Endodermal cell (in vitro differentiated cells): ENCODE data around the gene FBXO17. TPM values are rescaled to one million over a fixed set of nuclear protein-coding genes. Genes with fewer than 3 reads are reported as not detected.
"Not testable (repeated sequence)": the region's sequence is repeated elsewhere in the genome, so short reads cannot be mapped to it uniquely, and the experiment has no call there.

Source experiments
- DNase-seq: peaks from one replicate; pipeline ENCODE4 v3.0.0-alpha.2; 2017
- H3K27ac ChIP-seq: 2 replicates; pipeline ENCODE4 v1.5.1; 2013; ENCODE audit warnings: mild to moderate bottlenecking, low read depth, low read length, moderate library complexity
- H3K27me3 ChIP-seq: 2 replicates; pipeline ENCODE4 v1.6.1; 2013; ENCODE audit warnings: mild to moderate bottlenecking, low read length, moderate library complexity; ENCODE audit not compliant: insufficient read depth, control insufficient read depth, poor library complexity, severe bottlenecking
- H3K36me3 ChIP-seq: 2 replicates; pipeline ENCODE4 v1.7.0; 2013; ENCODE audit warnings: mild to moderate bottlenecking, low read length, moderate library complexity; ENCODE audit not compliant: control insufficient read depth, insufficient read depth
- H3K4me1 ChIP-seq: one replicate; pipeline ENCODE4 v1.7.0; 2013; ENCODE audit warnings: low read length; ENCODE audit not compliant: control insufficient read depth, insufficient read depth
- H3K4me3 ChIP-seq: 2 replicates; pipeline ENCODE4 v1.5.1; 2013; ENCODE audit warnings: mild to moderate bottlenecking, low read length, moderate library complexity
- H3K9ac ChIP-seq: 2 replicates; pipeline ENCODE4 v1.6.1; 2013; ENCODE audit warnings: mild to moderate bottlenecking, low read length, moderate library complexity; ENCODE audit not compliant: poor library complexity, severe bottlenecking; ENCODE audit errors: extremely low read depth
- H3K9me3 ChIP-seq: 2 replicates; pipeline ENCODE4 v1.6.1; 2013; ENCODE audit warnings: mild to moderate bottlenecking, low read length, moderate library complexity; ENCODE audit not compliant: control insufficient read depth
- H3K27ac Mint-ChIP-seq: 2 replicates; pipeline ENCODE4 v1.8.0; 2020; ENCODE audit warnings: mixed read lengths
- H3K27me3 Mint-ChIP-seq: 2 replicates; pipeline ENCODE4 v1.8.0; 2021; ENCODE audit warnings: mild to moderate bottlenecking, mixed read lengths; ENCODE audit not compliant: insufficient read depth
- H3K36me3 Mint-ChIP-seq: 2 replicates; pipeline ENCODE4 v1.8.0; 2020; ENCODE audit warnings: low read depth, mixed read lengths
- H3K4me1 Mint-ChIP-seq: 2 replicates; pipeline ENCODE4 v1.8.0; 2020; ENCODE audit warnings: mixed read lengths
- H3K4me3 Mint-ChIP-seq: 2 replicates; pipeline ENCODE4 v1.8.0; 2020; ENCODE audit warnings: mild to moderate bottlenecking, moderate library complexity, mixed read lengths
- H3K9me3 Mint-ChIP-seq: 2 replicates; pipeline ENCODE4 v1.8.0; 2020; ENCODE audit warnings: mild to moderate bottlenecking, mixed read lengths
- CTCF ChIP-seq: fragments of 200-600 bp; sonication (generic); conservative IDR thresholded peaks from 2 replicates; pipeline ENCODE4 v1.5.0; 2021; ENCODE audit warnings: antibody characterized with exemption, mild to moderate bottlenecking
- WGBS, 2 experiments: methylation state at CpG; one replicate each; pipeline versions ENCODE4 v1.1.5 to v1.1.7; 2013; ENCODE audit warnings: missing lambda C conversion rate in 2 of 2, mixed read lengths in 1 of 2; ENCODE audit not compliant: insufficient coverage in 1 of 2, insufficient read length in 1 of 2; 5-methylcytosine and 5-hydroxymethylcytosine counted together
- total RNA-seq, 2 donors: library from RNA; stranded (reverse); fragmentation: NEBNext Ultra II Directional in 1 of 2; extraction: Animal tissue kit (Norgen Biotek cat#: 25700) in 1 of 2; gene quantifications; 2 replicates in 1 of 2; 3 replicates in 1 of 2; pipeline ENCODE4 v1.2.1, GENCODE V29; 2021

The FBXO17 gene
- total RNA-seq, 2 donors from 2014 or later, result 21.2 to 40.3 TPM

GRCh38 chr19:38990949-38991697 lies 15.6 kb upstream of the FBXO17 start:
- no peak for DNase-seq
- Histone ChIP-seq H3K27ac (no peak overlapping the region), H3K36me3 (no peaks in the 10 kb centered on the region), H3K27me3 (no peaks in the 10 kb centered on the region), H3K9ac (no peak overlapping the region), H3K4me1 (no peaks in the 10 kb centered on the region), H3K9me3 (peaks cover 9% of the 10 kb centered on the region), H3K4me3 (no peak overlapping the region)
- peaks cover 7% of the 10 kb centered on the region for H3K4me1 Mint-ChIP-seq
- WGBS, 2 experiments, result 92 to 96% methylated on average over 5 to 13 of the region's 13 CpGs
- H3K4me3 Mint-ChIP-seq, result no peak overlapping the region
- no peak for TF ChIP-seq CTCF
- peaks cover 2% of the 10 kb centered on the region for H3K27me3 Mint-ChIP-seq
- H3K27ac Mint-ChIP-seq, result no peak overlapping the region
- H3K36me3 Mint-ChIP-seq, result no peaks in the 10 kb centered on the region
- peaks cover 10% of the 10 kb centered on the region for H3K9me3 Mint-ChIP-seq

GRCh38 chr19:38989614-38990013 lies 14.1 kb upstream of the FBXO17 start:
- H3K9me3 Mint-ChIP-seq, H3K9me3 ChIP-seq, H3K27ac Mint-ChIP-seq, DNase-seq, H3K4me3 Mint-ChIP-seq, H3K27me3 ChIP-seq, H3K27ac ChIP-seq, H3K36me3 ChIP-seq, H3K4me3 ChIP-seq, H3K9ac ChIP-seq, H3K4me1 ChIP-seq, H3K4me1 Mint-ChIP-seq, H3K36me3 Mint-ChIP-seq, H3K27me3 Mint-ChIP-seq: not testable (repeated sequence)
- WGBS, 2 experiments, result 75 to 96% methylated on average over 1 of the region's 1 CpG

- no peak overlapping the region for H3K4me3 ChIP-seq
- no peaks in the 10 kb centered on the region for H3K4me1 ChIP-seq
- H3K27me3 ChIP-seq, result no peaks in the 10 kb centered on the region
- no peak overlapping the region for H3K9ac ChIP-seq
- no peaks in the 10 kb centered on the region for H3K36me3 Mint-ChIP-seq
- H3K4me3 Mint-ChIP-seq, result no peak overlapping the region
- H3K27ac Mint-ChIP-seq, result peak overlapping the region; percentile 53
- TF ChIP-seq CTCF, result no peak
- H3K9me3 ChIP-seq, result no peaks in the 10 kb centered on the region
- H3K27me3 Mint-ChIP-seq, result peaks cover 2% of the 10 kb centered on the region
- peak overlapping the region; percentile 22 for H3K27ac ChIP-seq
- peaks cover 3% of the 10 kb centered on the region for H3K9me3 Mint-ChIP-seq
- DNase-seq, result peak; percentile 75
- WGBS, 2 experiments, result 36 to 50% methylated on average over 5 to 12 of the region's 12 CpGs
- H3K4me1 Mint-ChIP-seq, result peaks cover 5% of the 10 kb centered on the region
- H3K36me3 ChIP-seq, result no peaks in the 10 kb centered on the region
These were observed 13.6 kb upstream of the FBXO17 start for GRCh38 chr19:38989066-38989605.

GRCh38 chr19:38988627-38989026 lies 13.1 kb upstream of the FBXO17 start:
- not testable (repeated sequence) for H3K27ac Mint-ChIP-seq, H3K27me3 ChIP-seq, H3K36me3 Mint-ChIP-seq

GRCh38 chr19:38987745-38988144 lies 12.2 kb upstream of the FBXO17 start:
- 80 to 92% methylated on average over 4 to 6 of the region's 6 CpGs for WGBS, 2 experiments
- not testable (repeated sequence) for H3K36me3 Mint-ChIP-seq, DNase-seq, H3K9ac ChIP-seq, H3K36me3 ChIP-seq, H3K27ac Mint-ChIP-seq, H3K4me3 ChIP-seq, H3K9me3 Mint-ChIP-seq, H3K4me1 Mint-ChIP-seq, H3K27ac ChIP-seq, H3K27me3 ChIP-seq, H3K27me3 Mint-ChIP-seq, H3K9me3 ChIP-seq, H3K4me3 Mint-ChIP-seq, H3K4me1 ChIP-seq

More at GRCh38 chr19:38988627-38989026, 13.1 kb upstream of the FBXO17 start:
- not testable (repeated sequence) for H3K4me3 Mint-ChIP-seq, H3K9me3 Mint-ChIP-seq, H3K9me3 ChIP-seq, H3K36me3 ChIP-seq, H3K4me1 Mint-ChIP-seq, H3K9ac ChIP-seq, H3K27me3 Mint-ChIP-seq, DNase-seq, H3K4me3 ChIP-seq, H3K4me1 ChIP-seq
- peak overlapping the region; percentile 22 for H3K27ac ChIP-seq
- WGBS, 2 experiments, result 93 to 94% methylated on average over 3 to 4 of the region's 4 CpGs
